ENCODE data around the gene MRPL37. TPM values are rescaled to one million over a fixed set of nuclear protein-coding genes. Genes with fewer than 3 reads are reported as not detected.

The MRPL37 gene
- total RNA-seq, 2 experiments from 2014 or later: 24.0 to 24.4 TPM

- ChIA-PET POLR2A (no interaction called here), CTCF (no interaction called here)
Measured at GRCh38 chr1:54220004-54220811, 20.2 kb downstream of the MRPL37 start.

GRCh38 chr1:54221113-54221834 lies 21.3 kb downstream of the MRPL37 start:
- DNase-seq (no peak), ATAC-seq (ENCODE audit: poor library complexity) (no peak)
- H3K4me1 ChIP-seq (ENCODE audit: insufficient read depth, low read length): no peaks in the 10 kb centered on the region
- H3K4me1 Mint-ChIP-seq (ENCODE audit: low read depth): no peaks in the 10 kb centered on the region
- ChIA-PET POLR2A (no interaction called here), CTCF (no interaction called here)
- H3K27me3 ChIP-seq (ENCODE audit: control insufficient read depth in 1 of 2, insufficient read depth in 2 of 2, low read length in 2 of 2): no peaks in the 10 kb centered on the region
- H3K36me3 ChIP-seq (ENCODE audit: insufficient read depth, low read length): peaks cover 53% of the 10 kb centered on the region
- no peak overlapping the region for H3K4me3 ChIP-seq (ENCODE audit: low read length)
- no peak overlapping the region for H3K27ac ChIP-seq (ENCODE audit: low read depth in 1 of 2, low read length in 2 of 2)
- H3K27ac Mint-ChIP-seq: peak overlapping the region; percentile 21
- no peaks in the 10 kb centered on the region for H3K27me3 Mint-ChIP-seq
- H3K36me3 Mint-ChIP-seq (ENCODE audit: low read depth): peaks cover 59% of the 10 kb centered on the region
- no peaks in the 10 kb centered on the region for H3K9me3 ChIP-seq (ENCODE audit: control insufficient read depth in 1 of 2, insufficient read depth in 1 of 2, low read length in 2 of 2)
- H3K9me3 Mint-ChIP-seq: no peaks in the 10 kb centered on the region
- H3K4me3 Mint-ChIP-seq: no peak overlapping the region
- intact Hi-C loops (cut with DNase I, micrococcal nuclease): no loop called here
- TF ChIP-seq, protein P1, sequence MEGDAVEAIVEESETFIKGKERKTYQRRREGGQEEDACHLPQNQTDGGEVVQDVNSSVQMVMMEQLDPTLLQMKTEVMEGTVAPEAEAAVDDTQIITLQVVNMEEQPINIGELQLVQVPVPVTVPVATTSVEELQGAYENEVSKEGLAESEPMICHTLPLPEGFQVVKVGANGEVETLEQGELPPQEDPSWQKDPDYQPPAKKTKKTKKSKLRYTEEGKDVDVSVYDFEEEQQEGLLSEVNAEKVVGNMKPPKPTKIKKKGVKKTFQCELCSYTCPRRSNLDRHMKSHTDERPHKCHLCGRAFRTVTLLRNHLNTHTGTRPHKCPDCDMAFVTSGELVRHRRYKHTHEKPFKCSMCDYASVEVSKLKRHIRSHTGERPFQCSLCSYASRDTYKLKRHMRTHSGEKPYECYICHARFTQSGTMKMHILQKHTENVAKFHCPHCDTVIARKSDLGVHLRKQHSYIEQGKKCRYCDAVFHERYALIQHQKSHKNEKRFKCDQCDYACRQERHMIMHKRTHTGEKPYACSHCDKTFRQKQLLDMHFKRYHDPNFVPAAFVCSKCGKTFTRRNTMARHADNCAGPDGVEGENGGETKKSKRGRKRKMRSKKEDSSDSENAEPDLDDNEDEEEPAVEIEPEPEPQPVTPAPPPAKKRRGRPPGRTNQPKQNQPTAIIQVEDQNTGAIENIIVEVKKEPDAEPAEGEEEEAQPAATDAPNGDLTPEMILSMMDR (IDR thresholded peaks at IDR 0.05): no peak

More at GRCh38 chr1:54220004-54220811, 20.2 kb downstream of the MRPL37 start:
- peak overlapping the region; percentile 31 for H3K27ac Mint-ChIP-seq
- intact Hi-C loops (cut with DNase I, micrococcal nuclease): no loop called here
- Histone ChIP-seq H3K36me3 (ENCODE audit: insufficient read depth, low read length) (peaks cover 57% of the 10 kb centered on the region), H3K4me1 (ENCODE audit: insufficient read depth, low read length) (no peaks in the 10 kb centered on the region), H3K27me3 (ENCODE audit: control insufficient read depth in 1 of 2, insufficient read depth in 2 of 2, low read length in 2 of 2) (no peaks in the 10 kb centered on the region), H3K4me3 (ENCODE audit: low read length) (no peak overlapping the region), H3K9me3 (ENCODE audit: control insufficient read depth in 1 of 2, insufficient read depth in 1 of 2, low read length in 2 of 2) (no peaks in the 10 kb centered on the region), H3K27ac (ENCODE audit: low read depth in 1 of 2, low read length in 2 of 2) (no peak overlapping the region)
- no peaks in the 10 kb centered on the region for H3K4me1 Mint-ChIP-seq (ENCODE audit: low read depth)
- H3K9me3 Mint-ChIP-seq: no peaks in the 10 kb centered on the region
- no peaks in the 10 kb centered on the region for H3K27me3 Mint-ChIP-seq
- H3K4me3 Mint-ChIP-seq: no peak overlapping the region
- ATAC-seq (ENCODE audit: poor library complexity) (no peak), DNase-seq (peak in 2 of 14 experiments; percentile 35 to 38)
- TF ChIP-seq, protein P1 (IDR thresholded peaks at IDR 0.05): no peak
- peaks cover 65% of the 10 kb centered on the region for H3K36me3 Mint-ChIP-seq (ENCODE audit: low read depth)

GRCh38 chr1:54221867-54222484 lies 22.0 kb downstream of the MRPL37 start:
- peak overlapping the region; percentile 36 for H3K27ac Mint-ChIP-seq

More at GRCh38 chr1:54221867-54222484, 22.0 kb downstream of the MRPL37 start:
- ATAC-seq (ENCODE audit: poor library complexity) (no peak), DNase-seq (no peak)
- ChIA-PET CTCF (no interaction called here), POLR2A (interaction anchor here (0.9 kb wide), 1 partner anchor 23 kb away, joined by 3 read pairs; the partner anchor contains the start of genes CYB5RL and MRPL37)
- Histone ChIP-seq H3K27ac (ENCODE audit: low read depth in 1 of 2, low read length in 2 of 2) (peak overlapping the region in 1 of 2 donors; percentile 21), H3K36me3 (ENCODE audit: insufficient read depth, low read length) (peaks cover 46% of the 10 kb centered on the region), H3K4me3 (ENCODE audit: low read length) (no peak overlapping the region), H3K27me3 (ENCODE audit: control insufficient read depth in 1 of 2, insufficient read depth in 2 of 2, low read length in 2 of 2) (no peaks in the 10 kb centered on the region), H3K9me3 (ENCODE audit: control insufficient read depth in 1 of 2, insufficient read depth in 1 of 2, low read length in 2 of 2) (no peaks in the 10 kb centered on the region), H3K4me1 (ENCODE audit: insufficient read depth, low read length) (no peaks in the 10 kb centered on the region)
- intact Hi-C loops (cut with DNase I, micrococcal nuclease): no loop called here
- no peaks in the 10 kb centered on the region for H3K9me3 Mint-ChIP-seq
- no peaks in the 10 kb centered on the region for H3K27me3 Mint-ChIP-seq
- H3K4me3 Mint-ChIP-seq: no peak overlapping the region
- no peaks in the 10 kb centered on the region for H3K4me1 Mint-ChIP-seq (ENCODE audit: low read depth)
- H3K36me3 Mint-ChIP-seq (ENCODE audit: low read depth): peaks cover 52% of the 10 kb centered on the region
- TF ChIP-seq, protein P1 (IDR thresholded peaks at IDR 0.05): no peak

Measured in CD4-positive, alpha-beta T cell (primary cell).